HuH-7.5 (cell line): ENCODE results near the gene USF2.
"Not testable (repeated sequence)": the region's sequence is repeated elsewhere in the genome, so short reads cannot be mapped to it uniquely, and the experiment has no call there.

ENCODE experiments used
- DNase-seq: peaks from one replicate; pipeline ENCODE4 v3.0.0; 2011; ENCODE audit warnings: low spot score

Gene USF2, protein sequence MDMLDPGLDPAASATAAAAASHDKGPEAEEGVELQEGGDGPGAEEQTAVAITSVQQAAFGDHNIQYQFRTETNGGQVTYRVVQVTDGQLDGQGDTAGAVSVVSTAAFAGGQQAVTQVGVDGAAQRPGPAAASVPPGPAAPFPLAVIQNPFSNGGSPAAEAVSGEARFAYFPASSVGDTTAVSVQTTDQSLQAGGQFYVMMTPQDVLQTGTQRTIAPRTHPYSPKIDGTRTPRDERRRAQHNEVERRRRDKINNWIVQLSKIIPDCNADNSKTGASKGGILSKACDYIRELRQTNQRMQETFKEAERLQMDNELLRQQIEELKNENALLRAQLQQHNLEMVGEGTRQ

DNA sequence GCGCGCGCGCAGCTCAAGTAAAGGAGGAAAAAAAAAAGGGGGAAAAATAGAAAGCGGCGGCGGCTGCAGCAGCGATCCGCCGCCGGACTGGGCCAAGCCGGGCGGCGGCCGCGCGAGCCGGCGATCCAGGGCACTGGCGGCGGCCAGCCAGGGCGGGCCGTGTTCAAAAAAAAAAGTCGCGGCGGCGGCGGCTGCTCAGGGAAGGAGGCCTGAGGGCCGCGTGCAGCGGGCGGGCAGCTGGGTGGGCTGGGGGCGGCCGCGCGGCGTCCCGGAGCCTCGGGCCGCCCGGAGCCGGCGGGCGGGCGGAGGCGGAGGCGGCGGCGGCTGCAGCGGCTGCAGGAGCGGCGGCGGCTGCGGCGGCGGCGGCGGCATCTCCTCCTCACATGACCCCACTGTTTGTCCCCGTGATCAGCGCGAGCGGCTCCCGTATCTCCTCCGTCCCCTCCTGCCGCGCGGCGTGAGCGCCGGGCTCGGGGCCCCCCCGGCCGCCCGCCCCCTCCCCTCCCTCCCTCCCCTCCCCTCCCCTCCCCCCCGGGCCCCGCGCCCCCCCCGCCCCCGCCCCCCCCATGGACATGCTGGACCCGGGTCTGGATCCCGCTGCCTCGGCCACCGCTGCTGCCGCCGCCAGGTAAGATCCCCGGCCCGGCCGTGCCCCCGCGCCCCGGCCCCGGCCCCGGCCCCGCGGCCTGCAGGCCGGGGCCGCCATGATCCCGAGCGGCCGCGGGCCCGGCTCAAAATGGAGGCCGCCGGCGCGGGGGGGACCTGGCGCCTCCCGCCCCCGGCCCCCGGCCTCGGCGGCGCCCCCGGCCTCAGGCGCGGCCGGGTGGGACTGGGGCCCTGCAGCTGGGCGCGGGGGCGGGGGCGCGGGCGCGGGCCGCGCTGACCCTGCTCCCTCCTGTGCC is at the start of gene USF2:
TSS of gene USF2 (plus strand) at position 427 of the 902 bp plus-strand sequence. CDS start at position 567, 140 bp downstream.
- DNase-seq: peak; percentile 86

DNA sequence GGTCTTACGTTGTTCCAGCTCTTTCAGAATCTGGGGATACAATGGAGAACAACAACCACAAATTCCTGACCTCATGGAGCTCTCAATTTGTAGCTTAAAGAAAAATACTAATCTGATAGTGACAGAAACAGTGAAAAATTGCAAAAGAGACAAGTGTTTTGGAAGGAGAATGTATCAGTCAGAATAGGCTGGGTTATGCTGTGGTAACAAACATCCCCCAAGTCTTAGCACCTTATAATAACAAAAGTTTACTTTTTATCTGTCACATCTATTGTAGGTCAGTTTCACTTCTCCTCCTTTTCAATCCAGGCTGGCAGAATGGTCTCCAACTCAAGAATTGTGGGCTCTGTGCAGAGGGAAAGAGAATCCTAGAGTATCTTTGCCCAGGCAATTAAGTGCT is 49.8 kb upstream of the USF2 start:
- no peak for DNase-seq

DNA sequence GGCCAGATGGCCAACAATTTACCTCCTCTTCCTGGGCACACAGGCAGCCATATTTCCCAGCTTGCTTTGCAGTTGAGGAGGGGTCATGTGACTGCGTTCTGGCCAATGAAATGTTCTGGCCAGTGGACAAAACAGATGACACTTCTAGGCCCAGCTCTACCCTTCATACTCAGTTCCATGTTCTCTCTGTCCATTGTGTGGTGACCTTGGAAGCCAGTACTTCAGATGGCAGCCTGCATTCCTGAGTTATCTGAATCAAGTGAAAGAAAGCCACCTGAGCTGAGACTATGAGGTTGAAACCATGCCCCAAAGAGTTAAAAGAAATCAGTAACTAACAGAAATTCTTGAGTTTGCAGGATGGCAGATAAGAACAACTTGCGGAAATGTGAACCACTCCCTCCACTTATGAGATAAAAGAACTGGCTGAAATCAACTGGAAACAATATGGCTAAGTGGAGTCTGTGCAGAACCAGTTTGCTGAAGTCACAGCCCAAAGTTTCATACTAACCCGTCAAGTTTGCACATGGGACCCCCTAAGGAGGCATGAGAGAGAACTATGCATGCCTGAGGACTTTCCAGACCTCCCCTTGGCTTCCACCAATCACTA is 48.3 kb upstream of the USF2 start:
- DNase-seq: no peak

DNA sequence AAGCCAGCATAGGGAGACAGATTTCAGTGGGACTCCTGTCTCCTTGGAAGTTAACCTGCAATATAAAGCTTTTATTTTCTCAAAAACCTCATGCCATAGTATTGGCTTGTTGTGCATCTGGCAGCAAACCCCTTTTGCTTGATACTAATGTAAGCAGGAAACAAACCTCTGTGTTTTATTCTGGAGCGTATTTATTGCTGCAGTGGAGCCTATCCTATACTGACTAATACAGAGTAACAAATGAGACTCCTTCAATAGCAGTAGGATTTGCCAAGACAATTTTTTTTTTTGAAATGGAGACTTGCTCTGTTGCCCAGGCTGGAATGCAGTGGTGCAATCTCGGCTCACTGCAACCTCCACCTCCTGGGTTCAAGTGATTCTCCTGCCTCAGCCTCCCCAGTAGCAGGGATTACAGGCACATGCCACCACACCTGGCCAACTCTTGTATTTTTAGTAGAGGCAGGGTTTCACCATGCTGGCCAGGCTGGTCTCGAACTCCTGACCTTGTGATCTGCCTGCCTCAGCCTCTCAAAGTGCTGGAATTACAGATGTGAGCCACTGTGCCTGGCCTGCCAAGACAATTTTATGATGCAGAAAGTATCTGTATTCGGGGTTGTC is 47.7 kb upstream of the USF2 start:
- DNase-seq: not testable (repeated sequence)

DNA sequence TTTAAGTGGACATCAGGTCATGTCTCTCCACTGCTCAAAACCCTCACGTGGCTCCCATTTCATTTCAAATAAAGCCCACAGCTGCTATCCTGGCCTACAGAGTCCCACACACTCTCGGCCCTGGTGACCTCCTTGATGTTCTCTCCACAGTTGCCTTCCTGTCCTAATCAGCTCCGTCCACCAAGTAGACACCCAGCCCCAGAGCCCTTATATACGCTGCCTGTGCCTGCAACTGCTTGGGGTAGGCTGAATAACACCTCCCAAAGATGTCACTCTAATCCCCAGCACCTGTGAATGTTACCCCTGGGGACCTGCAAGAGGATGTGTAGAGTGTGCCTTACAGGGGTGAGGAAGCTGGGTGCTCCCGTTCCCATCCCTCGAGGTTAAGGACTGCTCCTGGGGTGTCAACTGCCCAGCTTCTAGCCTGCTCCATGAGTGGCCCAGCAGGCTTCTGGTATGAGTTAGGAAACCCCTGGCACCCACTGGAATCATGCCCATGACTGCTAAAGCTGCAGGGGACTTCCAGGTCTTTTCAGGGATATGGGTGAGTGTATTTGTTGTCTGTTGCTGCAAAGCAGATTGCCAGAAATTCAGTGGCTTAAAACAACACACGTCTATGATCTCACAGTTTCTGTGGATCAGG is 46.3 kb upstream of the USF2 start:
- no peak for DNase-seq

DNA sequence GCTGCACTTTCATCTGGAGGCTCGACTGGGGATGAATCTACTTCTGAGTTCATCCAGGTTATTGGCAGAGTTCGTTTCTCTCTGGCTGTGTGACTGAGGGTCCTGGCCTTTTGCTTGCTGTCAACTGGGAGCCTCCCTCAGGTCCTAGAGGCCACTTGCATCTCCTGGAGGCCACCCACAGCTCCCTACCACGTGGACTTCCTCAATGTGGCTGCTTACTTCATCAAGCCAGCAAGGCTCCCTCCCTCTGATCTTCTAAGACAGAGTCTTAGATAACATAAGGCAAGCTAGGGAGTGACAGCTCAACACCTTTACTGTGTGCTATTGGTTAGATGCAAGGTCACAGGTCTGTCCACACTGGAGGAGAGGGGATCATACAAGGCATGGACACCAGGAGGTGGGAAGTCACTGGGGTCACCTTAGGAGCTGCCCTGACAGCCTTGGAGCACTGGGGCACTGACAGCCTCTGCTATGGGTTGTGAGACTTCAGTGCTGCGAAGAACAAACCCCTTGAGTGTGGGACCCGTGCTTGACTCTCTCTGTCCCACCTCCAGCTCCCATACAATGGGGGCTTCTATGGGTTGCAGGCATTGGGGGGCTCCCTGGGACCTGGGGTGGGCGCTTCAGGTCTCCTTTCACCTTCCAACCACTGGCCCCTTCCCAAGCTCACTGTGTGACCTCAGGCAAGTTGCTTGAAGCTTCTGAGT is 45.5 kb upstream of the USF2 start:
- no peak for DNase-seq

DNA sequence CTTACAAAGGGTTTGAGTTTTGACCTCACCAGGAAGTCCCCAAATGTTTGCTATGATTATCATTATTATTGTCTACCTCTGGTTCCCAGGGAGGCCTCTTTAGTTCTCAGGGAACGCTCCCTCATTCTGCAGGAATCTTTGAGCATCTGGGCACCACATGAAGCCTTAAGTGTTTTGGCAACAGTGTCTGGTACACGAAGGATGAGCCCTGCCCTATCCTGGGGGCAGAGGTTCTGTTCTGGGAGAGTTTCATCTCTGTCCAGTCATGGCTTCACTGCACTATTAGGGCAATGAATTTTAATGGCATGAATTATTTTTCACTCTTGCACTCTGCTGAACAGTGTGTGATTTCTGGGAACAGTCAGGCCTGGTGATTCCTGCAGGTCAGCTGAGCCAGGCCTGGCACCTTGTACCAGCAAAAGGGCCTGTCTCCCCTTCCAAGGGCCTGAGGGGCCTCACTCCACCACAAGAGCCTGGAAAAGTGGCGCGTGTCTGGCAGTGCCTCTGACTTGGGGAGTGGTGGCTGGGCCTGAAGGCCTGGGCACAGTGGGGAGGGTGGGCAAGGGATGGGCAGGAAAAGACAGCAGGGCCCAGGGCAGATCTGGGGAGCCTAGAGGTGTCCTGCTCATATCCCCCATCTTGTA is 44.8 kb upstream of the USF2 start:
- DNase-seq: no peak

DNA sequence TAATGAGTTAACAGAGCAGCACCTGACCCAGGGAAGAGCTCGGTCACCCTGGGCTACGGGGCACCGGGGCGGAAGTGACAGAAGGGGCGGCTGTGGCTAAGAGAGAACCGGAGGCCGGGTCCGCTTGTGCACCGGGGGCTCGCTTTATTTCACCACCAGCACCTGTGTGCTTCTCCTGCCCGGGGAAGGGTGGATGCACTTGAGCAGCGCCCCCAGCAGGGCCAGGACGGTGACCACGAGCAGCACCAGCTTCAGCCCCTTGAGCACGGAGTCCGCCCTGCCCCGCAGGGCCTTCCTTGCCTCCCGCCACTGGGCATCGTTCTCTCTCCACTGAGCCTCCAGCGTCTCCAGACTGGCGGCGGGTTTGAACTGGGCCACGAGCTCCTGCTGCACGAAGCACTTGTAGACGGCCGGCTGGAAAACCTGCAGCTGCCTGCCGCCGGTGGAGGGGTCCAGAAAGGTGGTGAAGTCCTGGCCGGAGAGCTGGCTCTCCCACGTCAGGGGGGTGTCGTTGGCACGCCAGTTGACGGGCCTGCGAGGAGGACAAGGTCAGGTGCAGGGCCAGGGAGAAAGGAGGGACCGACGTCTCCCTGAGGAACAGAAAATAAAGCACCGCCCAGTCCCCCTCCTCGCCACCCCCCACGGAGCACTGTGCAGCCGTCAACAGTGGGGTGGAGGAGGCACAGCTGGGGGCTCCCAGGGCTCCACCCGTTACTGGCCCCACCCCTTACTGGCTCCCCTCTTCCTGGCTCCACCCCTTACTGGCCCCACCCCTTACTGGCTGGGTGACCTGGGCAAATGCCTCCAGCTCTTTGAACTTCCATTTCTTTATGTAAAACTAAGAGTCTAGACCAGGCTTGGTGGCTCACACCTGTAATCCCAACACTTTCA is 43.8 kb upstream of the USF2 start:
- DNase-seq: no peak

DNA sequence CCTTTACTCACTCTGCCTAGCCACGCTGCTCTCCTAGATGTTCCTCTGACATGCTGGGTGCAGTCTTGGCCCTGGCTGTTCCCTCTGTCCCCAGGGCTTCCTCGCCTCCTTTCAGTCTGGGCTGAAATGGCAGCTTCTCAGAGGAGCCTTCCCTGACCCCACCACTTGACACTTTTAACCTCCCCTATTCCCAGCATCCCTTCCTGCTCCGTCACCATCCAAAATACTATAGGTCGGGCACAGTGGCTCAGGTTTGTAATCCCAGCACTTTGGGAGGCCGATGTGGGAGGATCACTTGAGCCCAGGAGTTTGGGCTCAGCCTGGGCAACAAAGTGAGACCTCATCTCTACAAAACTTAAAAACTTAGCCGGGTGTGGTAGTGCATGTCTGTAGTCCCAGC is 42.8 kb upstream of the USF2 start:
- DNase-seq: no peak

DNA sequence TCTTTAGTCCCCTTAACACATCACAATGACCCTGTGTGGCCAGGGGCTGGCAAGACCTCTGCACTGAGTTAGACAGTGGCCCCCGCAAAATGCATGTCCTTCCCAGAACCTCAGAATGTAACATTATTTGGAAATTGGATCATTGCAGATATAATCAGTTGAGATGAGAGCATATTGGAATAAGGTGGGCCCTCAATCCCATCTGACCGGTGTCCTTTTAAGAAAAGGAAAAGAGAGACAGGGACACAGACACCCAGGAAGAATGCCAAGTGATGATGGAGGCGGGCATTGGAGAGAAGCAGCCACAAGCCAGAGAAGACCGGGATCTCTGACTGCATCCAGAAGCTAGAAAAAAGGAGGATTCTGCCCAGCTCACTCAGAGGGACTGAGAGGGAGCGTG is 42.0 kb upstream of the USF2 start:
- DNase-seq: no peak

DNA sequence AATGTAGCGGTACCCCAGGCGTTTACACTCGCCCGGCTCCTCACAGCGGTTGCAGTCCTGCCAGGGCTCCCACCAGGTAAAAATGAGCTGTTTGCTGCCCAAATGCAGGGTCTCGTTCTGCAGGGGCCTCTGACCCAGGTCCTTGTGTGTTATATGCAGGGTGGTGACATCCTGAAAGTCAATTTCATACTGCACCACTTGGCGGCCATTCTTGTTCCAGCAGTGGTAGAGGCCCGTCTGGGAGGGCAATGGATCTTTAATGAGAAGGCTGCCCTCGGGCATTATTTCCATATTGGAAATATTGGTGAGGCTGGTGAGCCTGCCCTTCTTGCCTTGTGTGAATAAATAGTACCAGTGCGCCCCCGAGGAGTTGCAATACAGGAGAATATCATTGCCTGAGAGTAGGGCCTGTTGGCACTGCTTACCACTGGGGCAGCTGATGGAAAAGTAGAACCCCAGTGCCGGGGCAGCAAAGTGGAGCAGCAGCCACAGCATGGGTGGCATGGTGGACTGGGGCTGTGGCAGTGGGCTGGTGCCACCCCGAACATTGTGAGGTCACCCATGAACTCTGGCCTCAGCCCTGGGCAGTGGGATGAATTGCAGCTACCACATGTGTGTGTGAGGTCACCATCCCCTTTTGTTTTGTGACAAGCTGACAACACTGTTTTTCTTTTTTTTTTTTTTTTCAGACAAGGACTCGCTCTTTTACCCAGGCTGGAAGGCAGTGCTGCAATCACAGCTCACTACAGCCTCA is 40.4 kb upstream of the USF2 start, which contains the start of gene FAM187B:
TSS of gene FAM187B (minus strand) at position 563 of the 754 bp plus-strand sequence. CDS start at position 504, 59 bp downstream.
- no peak for DNase-seq

DNA sequence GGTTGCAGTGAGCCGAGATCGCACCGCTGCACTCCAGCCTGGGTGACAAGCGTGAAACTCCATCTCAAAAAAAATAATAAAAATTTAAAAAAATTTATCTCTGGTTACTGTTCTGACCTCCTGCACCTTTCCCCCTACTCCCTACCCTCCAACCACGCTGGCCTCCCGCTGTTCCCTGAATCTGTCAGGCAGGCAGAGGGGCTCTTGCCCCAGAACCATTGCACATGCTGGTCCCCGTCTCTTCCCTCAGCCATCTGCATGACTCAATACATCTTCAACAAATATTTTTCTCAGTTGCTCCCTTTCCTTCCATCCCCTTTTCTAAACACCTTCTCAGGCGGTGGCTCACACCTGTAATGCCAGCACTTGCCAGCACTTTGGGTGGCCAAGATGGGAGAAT is 39.2 kb upstream of the USF2 start:
- no peak for DNase-seq

DNA sequence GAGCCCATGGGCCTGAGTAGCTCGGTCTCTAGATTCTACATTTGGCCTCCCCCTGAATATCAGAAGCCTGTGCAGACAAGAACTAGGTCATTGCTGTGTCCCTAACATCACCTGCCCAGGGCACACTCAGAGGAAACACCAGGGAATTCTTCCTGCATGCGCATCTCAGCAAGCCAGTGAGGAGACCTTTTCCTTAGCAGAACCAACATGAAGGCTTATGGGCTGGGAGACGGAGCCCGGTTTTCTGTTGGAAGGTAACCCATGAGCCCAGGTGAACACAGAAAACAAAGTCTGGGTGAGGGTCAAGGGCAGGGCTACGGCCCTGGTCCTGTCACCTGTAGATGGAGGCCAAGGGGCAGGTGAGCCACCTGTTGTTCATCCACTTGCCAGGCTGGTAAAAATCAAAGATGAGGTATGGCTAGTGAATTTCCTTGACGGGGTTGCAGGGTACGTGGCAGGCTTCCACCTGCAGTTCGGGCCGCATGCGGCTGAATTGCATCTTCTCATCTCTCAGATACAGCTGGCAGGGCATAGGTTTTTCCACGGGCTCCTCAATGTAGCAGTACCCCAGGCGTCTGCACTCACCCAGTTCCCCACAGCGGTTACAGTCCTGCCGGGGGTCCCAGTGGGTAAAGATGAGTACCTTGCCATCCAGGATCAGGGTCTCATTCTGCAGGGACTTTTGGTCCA is 36.7 kb upstream of the USF2 start:
- DNase-seq: no peak

DNA sequence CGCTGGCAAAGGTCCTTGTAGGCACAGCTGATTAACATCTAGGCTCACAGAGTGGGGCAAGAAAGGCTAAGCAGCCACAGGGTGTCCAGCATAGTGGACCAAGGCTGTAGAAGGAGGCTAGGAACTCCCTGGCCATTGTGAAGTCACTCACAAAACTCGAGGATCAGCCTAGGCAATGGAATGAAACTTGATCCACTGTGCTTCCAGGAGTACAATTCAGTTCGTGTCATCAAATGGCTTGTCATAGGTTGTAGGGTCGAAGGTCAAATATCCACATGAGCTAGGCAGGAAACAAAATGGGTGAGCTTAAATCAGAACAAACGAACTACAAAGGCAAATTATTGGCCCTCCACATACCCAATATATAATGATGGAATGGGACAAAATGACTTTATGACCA is 35.9 kb upstream of the USF2 start:
- no peak for DNase-seq

DNA sequence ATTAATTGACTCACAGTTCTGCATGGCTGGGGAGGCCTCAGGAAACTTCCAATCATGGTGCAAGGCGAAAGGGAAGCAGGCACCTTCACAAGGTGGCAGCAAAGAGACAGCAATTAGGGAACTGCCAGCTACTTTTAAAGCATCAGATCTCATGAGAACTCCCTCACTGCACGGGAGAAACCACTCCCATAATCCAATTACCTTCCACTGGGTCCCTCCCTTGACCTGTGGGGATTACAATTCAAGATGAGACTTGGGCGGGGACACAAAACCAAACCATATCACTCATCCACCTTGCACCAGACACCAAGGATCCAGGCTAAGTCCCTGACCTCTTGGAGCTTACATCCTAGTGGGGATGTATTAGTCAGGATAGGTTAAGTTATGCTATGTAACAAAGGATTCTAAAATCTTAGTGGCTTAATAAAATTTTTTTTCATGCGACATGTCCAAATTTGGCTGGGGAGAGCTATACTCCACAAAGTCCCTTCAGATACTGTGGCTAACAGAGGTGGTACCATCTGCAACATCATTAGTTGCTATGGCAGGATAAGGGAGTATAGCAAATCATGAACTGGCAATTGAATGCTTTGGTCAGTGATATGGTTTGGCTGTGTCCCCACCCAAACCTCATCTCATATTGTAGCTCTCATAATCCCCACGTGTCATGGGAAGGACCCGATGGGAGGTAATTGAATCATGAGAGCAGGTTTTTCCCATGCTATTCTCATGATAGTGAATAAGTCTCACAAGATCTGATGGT is 31.9 kb upstream of the USF2 start:
- no peak for DNase-seq

DNA sequence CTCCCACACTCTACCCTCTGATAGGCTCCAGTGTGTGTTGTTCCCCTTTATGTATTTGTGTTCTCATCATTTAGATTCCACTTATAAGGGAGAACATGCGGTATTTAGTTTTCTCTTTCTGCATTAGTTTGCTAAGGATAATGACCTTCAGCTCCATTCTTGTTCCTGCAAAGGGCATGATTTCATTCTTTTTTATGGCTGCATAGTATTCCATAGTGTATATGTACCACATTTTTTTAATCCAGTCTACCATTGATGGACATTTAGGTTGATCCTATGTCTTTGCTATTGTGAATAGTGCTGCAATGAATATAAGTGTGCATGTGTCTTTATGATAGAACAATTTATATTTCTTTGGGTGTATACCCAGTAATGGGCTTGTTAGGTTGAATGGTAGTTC is 29.2 kb upstream of the USF2 start:
- DNase-seq: not testable (repeated sequence)

DNA sequence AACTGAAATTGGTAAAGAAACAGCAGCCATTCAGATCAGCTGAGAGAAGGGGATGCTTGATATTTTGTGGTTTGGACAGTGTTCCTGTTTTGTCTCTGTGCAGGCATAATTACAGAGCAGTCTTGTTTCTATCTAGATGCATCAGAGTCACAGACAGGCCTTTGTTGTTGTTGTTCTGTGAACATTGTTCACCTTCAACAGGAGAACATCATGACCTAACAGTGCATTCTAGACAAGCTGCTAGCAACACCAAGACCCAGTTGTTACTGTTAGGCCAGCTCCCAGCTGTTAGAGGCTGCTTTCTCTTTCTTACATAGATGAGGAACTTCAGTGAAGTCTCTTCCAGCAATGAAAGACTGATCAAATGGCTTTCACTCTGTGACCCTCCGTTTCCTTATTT is 28.4 kb upstream of the USF2 start:
- no peak for DNase-seq
